Astrocyte of the cerebellum (primary cell): ENCODE measurements around the gene KRT7.

ENCODE experiments used
- DNase-seq: peaks from one replicate; pipeline ENCODE4 v3.0.0-alpha.2; 2011; ENCODE audit warnings: low read depth
- H3K4me3 ChIP-seq: 2 replicates; pipeline ENCODE4 v1.5.1; 2011; ENCODE audit warnings: mild to moderate bottlenecking, low read depth, low read length, moderate library complexity
- in situ Hi-C: cut with HindIII; loops from 2 replicates; pipeline ENCODE4 v1.10.0; 2017; ENCODE audit warnings: low sequenced_read_pairs
- TF ChIP-seq, protein P1 (sequence below): IDR thresholded peaks from 2 replicates; pipeline ENCODE4 v1.5.1; 2012; ENCODE audit warnings: low read length, low read depth, moderate library complexity, mild to moderate bottlenecking; ENCODE audit errors: missing control alignments

Gene KRT7

DNA sequence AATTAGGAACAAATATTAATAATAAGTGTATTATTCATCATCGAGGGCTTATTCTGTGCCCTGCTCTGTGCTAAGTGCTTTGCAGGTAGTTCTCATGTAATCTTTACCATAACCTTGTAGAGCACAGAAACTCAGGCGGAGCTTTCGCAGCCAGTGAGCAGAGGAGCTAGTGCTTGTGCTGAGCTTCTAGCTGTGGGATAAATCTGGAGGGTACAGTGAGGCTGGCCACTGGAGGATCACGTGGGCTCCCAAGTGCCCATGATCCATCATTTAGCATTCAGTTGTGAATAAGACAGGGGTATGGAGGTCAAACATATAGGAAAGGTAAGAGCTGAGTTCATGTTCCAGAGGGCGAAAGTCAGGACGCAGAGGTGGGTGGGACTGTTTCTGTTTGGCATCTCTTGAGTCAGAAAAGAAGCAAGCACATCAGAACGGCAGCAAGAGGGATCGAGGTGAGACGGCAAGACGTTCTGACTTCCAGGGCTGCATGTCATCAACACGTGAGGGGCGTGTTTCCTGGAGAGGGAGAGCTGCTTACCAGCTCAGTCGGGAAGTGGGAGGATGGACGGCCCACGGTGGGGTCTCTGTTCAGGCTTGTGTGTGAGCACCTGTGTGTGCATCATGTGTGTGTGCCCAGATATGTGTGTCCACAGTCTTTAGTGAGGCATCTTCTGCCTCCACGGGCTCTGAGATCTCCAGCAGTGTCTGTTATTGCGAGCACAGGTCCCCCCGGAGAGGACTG lies 24.4 kb upstream of the KRT7 start:
- no peak for DNase-seq
- in situ Hi-C loops: no loop called here
- TF ChIP-seq, protein P1, sequence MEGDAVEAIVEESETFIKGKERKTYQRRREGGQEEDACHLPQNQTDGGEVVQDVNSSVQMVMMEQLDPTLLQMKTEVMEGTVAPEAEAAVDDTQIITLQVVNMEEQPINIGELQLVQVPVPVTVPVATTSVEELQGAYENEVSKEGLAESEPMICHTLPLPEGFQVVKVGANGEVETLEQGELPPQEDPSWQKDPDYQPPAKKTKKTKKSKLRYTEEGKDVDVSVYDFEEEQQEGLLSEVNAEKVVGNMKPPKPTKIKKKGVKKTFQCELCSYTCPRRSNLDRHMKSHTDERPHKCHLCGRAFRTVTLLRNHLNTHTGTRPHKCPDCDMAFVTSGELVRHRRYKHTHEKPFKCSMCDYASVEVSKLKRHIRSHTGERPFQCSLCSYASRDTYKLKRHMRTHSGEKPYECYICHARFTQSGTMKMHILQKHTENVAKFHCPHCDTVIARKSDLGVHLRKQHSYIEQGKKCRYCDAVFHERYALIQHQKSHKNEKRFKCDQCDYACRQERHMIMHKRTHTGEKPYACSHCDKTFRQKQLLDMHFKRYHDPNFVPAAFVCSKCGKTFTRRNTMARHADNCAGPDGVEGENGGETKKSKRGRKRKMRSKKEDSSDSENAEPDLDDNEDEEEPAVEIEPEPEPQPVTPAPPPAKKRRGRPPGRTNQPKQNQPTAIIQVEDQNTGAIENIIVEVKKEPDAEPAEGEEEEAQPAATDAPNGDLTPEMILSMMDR: no peak
- H3K4me3 ChIP-seq: no peak overlapping the region

DNA sequence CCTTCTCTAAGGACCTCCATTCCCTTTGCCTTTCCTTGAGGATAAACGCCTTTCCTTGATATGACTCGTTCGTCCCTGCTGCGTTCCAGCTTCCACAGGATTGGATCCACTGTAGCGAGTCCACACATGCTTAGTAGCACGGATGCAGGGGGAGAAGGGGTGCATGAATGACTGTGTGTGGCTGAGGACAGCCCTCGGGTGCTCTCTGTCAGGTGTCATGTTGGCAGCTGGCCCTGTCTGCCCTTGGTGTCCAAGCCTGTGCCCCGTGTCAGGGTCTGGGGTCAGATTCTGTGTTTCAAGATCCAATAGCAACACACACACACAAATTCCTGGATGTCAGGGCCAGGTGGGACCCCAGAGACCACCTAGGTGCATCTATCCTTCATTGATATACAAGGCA lies 23.7 kb upstream of the KRT7 start:
- H3K4me3 ChIP-seq: no peak overlapping the region
- no peak for DNase-seq
- TF ChIP-seq, protein P1: no peak
- in situ Hi-C loops: no loop called here

DNA sequence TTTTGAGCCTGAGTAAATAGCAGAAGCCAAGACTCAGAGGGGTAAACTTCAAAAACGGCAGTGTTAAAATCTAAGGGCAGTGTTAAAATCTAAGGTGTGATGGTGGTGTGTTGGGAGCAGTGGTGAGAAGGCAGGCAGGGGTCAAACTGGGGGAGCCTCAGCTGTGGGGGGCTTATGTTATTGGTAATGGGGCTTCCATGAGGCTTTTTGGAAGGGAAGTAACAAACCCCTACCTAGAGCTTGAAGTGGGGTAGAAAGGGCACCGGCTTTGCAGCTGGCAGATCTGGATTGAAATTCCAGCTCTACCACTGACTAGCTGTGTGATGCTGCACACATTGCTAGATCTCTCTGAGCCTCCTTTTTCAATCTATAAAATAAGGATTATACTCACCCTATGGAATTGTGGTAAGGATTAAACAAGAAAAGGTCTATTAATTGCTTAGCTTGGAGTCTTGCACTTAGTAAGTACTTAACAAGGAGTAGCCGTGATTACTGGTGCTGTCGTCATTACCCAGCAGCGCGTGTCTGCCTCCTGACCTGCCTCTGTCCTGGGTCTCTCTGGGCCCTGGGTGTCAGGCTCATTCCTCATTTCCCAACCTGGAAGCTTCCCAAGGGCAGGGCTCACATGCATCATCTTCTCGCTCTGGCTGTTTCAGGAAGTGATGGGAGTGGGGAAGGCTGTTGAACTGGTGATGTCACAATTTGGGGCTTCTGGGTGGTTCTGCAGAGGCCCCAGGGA lies 22.7 kb upstream of the KRT7 start:
- TF ChIP-seq, protein P1: no peak
- in situ Hi-C loops: loop anchor here (5.0 kb wide), 1 partner anchor 72 kb away; no protein-coding TSS in a partner anchor
- H3K4me3 ChIP-seq: no peak overlapping the region
- DNase-seq: no peak

DNA sequence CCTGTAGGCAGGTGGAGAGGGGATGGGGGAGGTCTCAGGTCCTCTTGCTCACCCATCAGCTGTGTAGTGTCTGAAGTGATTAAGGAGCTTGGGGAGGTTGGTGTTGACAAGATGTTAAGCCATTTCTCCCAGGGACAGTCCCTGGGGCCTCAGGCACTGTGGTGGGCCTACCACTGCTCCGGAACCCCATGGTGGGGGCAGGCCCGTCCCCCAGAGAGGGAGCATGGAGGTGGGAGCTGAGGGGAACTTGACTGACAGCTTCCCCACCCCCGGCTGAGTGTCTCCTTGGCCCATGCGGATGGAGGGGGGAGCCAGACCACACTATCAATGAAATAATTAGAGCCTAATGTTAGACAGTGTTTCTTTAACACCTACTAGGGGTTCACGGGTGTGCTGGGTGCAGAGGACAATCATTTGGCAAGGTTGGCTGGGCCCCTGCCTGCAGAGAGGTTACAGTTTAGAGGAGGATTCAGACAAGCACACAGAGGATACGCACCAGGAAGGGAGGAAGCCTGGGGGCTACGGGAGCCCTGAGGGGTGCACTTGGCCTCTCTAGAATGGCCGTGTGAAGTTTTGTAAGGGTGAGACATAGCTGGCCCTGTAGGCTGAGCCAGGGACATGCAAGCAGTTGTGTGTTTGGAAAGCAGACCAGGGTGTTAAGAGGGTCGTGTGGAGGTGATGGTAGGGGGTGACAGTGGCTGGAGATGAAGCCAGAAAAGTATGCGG lies 22.0 kb upstream of the KRT7 start:
- in situ Hi-C loops: loop anchor here (5.0 kb wide), 1 partner anchor 71 kb away; no protein-coding TSS in a partner anchor
- DNase-seq: no peak
- no peak overlapping the region for H3K4me3 ChIP-seq
- TF ChIP-seq, protein P1: no peak

DNA sequence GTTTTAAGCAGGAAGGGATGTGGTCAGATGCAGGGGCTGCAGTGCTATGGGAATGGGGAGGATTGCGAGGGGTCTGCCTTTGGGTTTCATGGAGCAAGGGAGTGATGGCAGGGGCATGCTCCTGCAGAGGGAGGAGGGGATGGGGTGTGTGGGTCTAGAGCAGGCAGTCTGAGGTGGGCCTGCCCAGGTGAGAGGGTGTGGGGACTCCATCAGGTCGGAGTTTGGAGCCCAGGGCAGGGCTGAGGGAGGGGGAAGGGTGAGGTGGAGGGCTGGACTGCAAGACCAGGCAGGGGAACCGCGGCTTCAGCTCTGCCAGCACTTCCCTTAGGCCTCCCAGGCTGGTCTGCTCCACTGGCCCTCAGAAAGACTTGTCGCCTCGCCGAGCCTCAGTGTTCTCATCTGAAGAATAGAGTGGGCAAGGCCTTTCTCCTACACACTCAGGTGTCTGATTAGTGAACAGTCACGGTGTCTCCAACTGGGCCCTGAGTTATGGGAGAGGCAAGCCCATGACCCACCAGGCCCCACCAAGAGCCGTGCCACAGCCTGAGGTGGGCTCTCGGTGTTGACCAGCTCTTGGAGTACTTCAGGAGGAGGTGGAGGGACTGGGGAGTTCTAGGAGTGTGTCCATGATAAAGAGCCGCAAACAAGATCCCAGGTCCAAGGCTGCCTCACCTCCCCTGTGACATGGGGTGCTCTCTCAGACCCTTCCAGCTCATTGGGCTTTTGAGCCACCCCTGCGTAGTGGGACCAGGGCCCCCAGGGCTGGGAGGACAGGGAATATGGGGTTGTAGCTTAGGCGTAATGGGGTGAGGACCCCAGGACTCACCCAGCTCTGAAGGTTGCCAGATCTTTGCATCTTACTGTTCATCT lies 21.1 kb upstream of the KRT7 start:
- no peak overlapping the region for H3K4me3 ChIP-seq
- in situ Hi-C loops: loop anchor here (5.0 kb wide), 1 partner anchor 70 kb away; no protein-coding TSS in a partner anchor
- TF ChIP-seq, protein P1: no peak
- no peak for DNase-seq
